DOHH2 (cell line): ENCODE measurements around the gene CMTR1.

ENCODE experiments used
- H3F3A ChIP-seq: fragments of 200-600 bp; sonication (generic), shearing (Covaris generic); 2 replicates; pipeline ENCODE4 v1.6.0; 2016; ENCODE audit warnings: antibody characterized with exemption, mild to moderate bottlenecking; ENCODE audit not compliant: control insufficient read depth, insufficient read depth
- H3K27ac ChIP-seq: fragments of 200-600 bp; sonication (generic); 2 replicates; pipeline ENCODE4 v1.5.1; 2014; ENCODE audit warnings: low read depth, mild to moderate bottlenecking, low read length, moderate library complexity
- H3K27me3 ChIP-seq: fragments of 200-600 bp; sonication (generic); 2 replicates; pipeline ENCODE4 v1.6.1; 2014; ENCODE audit warnings: mild to moderate bottlenecking, low read length, mixed read lengths; ENCODE audit not compliant: control insufficient read depth
- H3K36me3 ChIP-seq: fragments of 200-600 bp; sonication (generic); 2 replicates; pipeline ENCODE4 v1.6.1; 2014; ENCODE audit warnings: mild to moderate bottlenecking, low read length, moderate library complexity, mixed read lengths; ENCODE audit not compliant: control insufficient read depth
- H3K4me1 ChIP-seq: fragments of 200-600 bp; sonication (generic); 2 replicates; pipeline ENCODE4 v1.6.1; 2014; ENCODE audit warnings: mild to moderate bottlenecking, low read length, mixed read lengths; ENCODE audit not compliant: control insufficient read depth
- H3K4me2 ChIP-seq: fragments of 200-600 bp; sonication (generic); 2 replicates; pipeline ENCODE4 v1.6.0; 2014; ENCODE audit warnings: mild to moderate bottlenecking, low read length, moderate library complexity
- H3K4me3 ChIP-seq: fragments of 200-600 bp; sonication (generic); 2 replicates; pipeline ENCODE4 v1.5.1; 2014; ENCODE audit warnings: mild to moderate bottlenecking, low read length, mixed read lengths
- H3K79me2 ChIP-seq: fragments of 200-600 bp; sonication (generic); 2 replicates; pipeline ENCODE4 v1.6.1; 2014; ENCODE audit warnings: mild to moderate bottlenecking, low read length, mixed read lengths; ENCODE audit not compliant: control insufficient read depth
- H3K9me2 ChIP-seq: fragments of 200-600 bp; sonication (generic); replicated peaks from 2 replicates; pipeline ENCODE4 v1.6.1; 2014; ENCODE audit warnings: mild to moderate bottlenecking, low read length, mixed read lengths; ENCODE audit not compliant: control insufficient read depth
- H3K9me3 ChIP-seq: fragments of 200-600 bp; sonication (generic); 2 replicates; pipeline ENCODE4 v1.6.1; 2014; ENCODE audit warnings: antibody characterized with exemption, low read length, mixed read lengths; ENCODE audit not compliant: control insufficient read depth, insufficient read depth
- H4K20me1 ChIP-seq: fragments of 200-600 bp; sonication (generic); 2 replicates; pipeline ENCODE4 v1.6.0; 2014; ENCODE audit warnings: low read depth, mild to moderate bottlenecking, antibody characterized with exemption, low read length, moderate library complexity; ENCODE audit not compliant: control insufficient read depth, insufficient read depth
- CTCF ChIP-seq: fragments of 200-600 bp; sonication (generic); IDR thresholded peaks from one replicate; pipeline ENCODE4 v1.5.1; 2014; ENCODE audit warnings: antibody characterized with exemption, mild to moderate bottlenecking, low read depth, low read length; ENCODE audit not compliant: poor library complexity, severe bottlenecking
- EZH2phosphoT487 ChIP-seq: fragments of 200-600 bp; sonication (generic); IDR thresholded peaks from 2 replicates; pipeline ENCODE4 v1.6.1; 2017; ENCODE audit warnings: borderline replicate concordance, mild to moderate bottlenecking, antibody characterized with exemption, low read length, moderate library complexity, mixed read lengths

The CMTR1 gene

GRCh38 chr6:37391120-37391519 lies 41.9 kb upstream of the CMTR1 start:
- H3K79me2 ChIP-seq, result no peaks in the 10 kb centered on the region
- H4K20me1 ChIP-seq, result no peaks in the 10 kb centered on the region
- H3F3A ChIP-seq, result no peaks in the 10 kb centered on the region
- no peak for TF ChIP-seq CTCF
- no peak for TF ChIP-seq EZH2phosphoT487
- no peak overlapping the region for H3K27ac ChIP-seq
- H3K36me3 ChIP-seq, result peaks cover 39% of the 10 kb centered on the region
- H3K9me2 ChIP-seq, result no peaks in the 10 kb centered on the region
- H3K4me2 ChIP-seq, result no peak overlapping the region
- no peak overlapping the region for H3K4me3 ChIP-seq
- no peaks in the 10 kb centered on the region for H3K27me3 ChIP-seq
- H3K4me1 ChIP-seq, result no peaks in the 10 kb centered on the region
- H3K9me3 ChIP-seq, result no peaks in the 10 kb centered on the region

- Histone ChIP-seq H3K27ac (no peak overlapping the region), H3K9me2 (no peaks in the 10 kb centered on the region), H4K20me1 (no peaks in the 10 kb centered on the region), H3K4me3 (no peak overlapping the region), H3F3A (no peaks in the 10 kb centered on the region), H3K79me2 (no peaks in the 10 kb centered on the region), H3K4me1 (no peaks in the 10 kb centered on the region), H3K4me2 (no peak overlapping the region), H3K36me3 (peaks cover 37% of the 10 kb centered on the region), H3K9me3 (no peaks in the 10 kb centered on the region), H3K27me3 (no peaks in the 10 kb centered on the region)
- TF ChIP-seq CTCF, result no peak
- no peak for TF ChIP-seq EZH2phosphoT487
Observed at GRCh38 chr6:37392821-37393220, 40.2 kb upstream of the CMTR1 start.

GRCh38 chr6:37393381-37393929 lies 39.6 kb upstream of the CMTR1 start:
- no peak overlapping the region for H3K4me2 ChIP-seq
- TF ChIP-seq EZH2phosphoT487, result no peak
- no peak overlapping the region for H3K27ac ChIP-seq
- no peaks in the 10 kb centered on the region for H3K4me1 ChIP-seq
- H3K9me3 ChIP-seq, result no peaks in the 10 kb centered on the region
- no peaks in the 10 kb centered on the region for H4K20me1 ChIP-seq
- peaks cover 31% of the 10 kb centered on the region for H3K36me3 ChIP-seq
- H3F3A ChIP-seq, result no peaks in the 10 kb centered on the region
- no peaks in the 10 kb centered on the region for H3K79me2 ChIP-seq
- no peaks in the 10 kb centered on the region for H3K9me2 ChIP-seq
- no peak overlapping the region for H3K4me3 ChIP-seq
- no peaks in the 10 kb centered on the region for H3K27me3 ChIP-seq

- Histone ChIP-seq H3K9me3 (no peaks in the 10 kb centered on the region), H3K4me2 (no peak overlapping the region), H3K36me3 (peaks cover 8% of the 10 kb centered on the region; the same call in 1 of the 2 replicates), H4K20me1 (no peaks in the 10 kb centered on the region), H3K27ac (no peak overlapping the region), H3K4me1 (no peaks in the 10 kb centered on the region), H3F3A (no peaks in the 10 kb centered on the region), H3K4me3 (no peak overlapping the region), H3K9me2 (no peaks in the 10 kb centered on the region), H3K79me2 (no peaks in the 10 kb centered on the region), H3K27me3 (peaks cover 4% of the 10 kb centered on the region)
- TF ChIP-seq EZH2phosphoT487 (no peak), CTCF (no peak)
Observed at GRCh38 chr6:37396571-37397180, 36.3 kb upstream of the CMTR1 start.
